ENCODE measurements around the gene ITGA1. TPM values are rescaled to one million over a fixed set of nuclear protein-coding genes. Genes with fewer than 3 reads are reported as not detected.

The ITGA1 gene
- total and polyA plus RNA-seq, 2 of the 13 experiments (the other 11 are each of a cell fraction or from before 2014, with no cell fraction given): 23.1 to 28.6 TPM

DNA sequence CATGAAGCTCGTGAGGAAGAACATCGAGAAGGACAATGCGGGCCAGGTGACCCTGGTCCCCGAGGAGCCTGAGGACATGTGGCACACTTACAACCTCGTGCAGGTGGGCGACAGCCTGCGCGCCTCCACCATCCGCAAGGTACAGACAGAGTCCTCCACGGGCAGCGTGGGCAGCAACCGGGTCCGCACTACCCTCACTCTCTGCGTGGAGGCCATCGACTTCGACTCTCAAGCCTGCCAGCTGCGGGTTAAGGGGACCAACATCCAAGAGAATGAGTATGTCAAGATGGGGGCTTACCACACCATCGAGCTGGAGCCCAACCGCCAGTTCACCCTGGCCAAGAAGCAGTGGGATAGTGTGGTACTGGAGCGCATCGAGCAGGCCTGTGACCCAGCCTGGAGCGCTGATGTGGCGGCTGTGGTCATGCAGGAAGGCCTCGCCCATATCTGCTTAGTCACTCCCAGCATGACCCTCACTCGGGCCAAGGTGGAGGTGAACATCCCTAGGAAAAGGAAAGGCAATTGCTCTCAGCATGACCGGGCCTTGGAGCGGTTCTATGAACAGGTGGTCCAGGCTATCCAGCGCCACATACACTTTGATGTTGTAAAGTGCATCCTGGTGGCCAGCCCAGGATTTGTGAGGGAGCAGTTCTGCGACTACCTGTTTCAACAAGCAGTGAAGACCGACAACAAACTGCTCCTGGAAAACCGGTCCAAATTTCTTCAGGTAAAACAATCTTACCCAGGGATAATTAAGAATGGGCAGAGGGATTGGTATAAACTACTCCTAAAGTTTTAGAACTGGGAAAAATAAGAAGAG is 12.9 kb downstream of the ITGA1 start (continued):
- TF ChIP-seq, protein P1, sequence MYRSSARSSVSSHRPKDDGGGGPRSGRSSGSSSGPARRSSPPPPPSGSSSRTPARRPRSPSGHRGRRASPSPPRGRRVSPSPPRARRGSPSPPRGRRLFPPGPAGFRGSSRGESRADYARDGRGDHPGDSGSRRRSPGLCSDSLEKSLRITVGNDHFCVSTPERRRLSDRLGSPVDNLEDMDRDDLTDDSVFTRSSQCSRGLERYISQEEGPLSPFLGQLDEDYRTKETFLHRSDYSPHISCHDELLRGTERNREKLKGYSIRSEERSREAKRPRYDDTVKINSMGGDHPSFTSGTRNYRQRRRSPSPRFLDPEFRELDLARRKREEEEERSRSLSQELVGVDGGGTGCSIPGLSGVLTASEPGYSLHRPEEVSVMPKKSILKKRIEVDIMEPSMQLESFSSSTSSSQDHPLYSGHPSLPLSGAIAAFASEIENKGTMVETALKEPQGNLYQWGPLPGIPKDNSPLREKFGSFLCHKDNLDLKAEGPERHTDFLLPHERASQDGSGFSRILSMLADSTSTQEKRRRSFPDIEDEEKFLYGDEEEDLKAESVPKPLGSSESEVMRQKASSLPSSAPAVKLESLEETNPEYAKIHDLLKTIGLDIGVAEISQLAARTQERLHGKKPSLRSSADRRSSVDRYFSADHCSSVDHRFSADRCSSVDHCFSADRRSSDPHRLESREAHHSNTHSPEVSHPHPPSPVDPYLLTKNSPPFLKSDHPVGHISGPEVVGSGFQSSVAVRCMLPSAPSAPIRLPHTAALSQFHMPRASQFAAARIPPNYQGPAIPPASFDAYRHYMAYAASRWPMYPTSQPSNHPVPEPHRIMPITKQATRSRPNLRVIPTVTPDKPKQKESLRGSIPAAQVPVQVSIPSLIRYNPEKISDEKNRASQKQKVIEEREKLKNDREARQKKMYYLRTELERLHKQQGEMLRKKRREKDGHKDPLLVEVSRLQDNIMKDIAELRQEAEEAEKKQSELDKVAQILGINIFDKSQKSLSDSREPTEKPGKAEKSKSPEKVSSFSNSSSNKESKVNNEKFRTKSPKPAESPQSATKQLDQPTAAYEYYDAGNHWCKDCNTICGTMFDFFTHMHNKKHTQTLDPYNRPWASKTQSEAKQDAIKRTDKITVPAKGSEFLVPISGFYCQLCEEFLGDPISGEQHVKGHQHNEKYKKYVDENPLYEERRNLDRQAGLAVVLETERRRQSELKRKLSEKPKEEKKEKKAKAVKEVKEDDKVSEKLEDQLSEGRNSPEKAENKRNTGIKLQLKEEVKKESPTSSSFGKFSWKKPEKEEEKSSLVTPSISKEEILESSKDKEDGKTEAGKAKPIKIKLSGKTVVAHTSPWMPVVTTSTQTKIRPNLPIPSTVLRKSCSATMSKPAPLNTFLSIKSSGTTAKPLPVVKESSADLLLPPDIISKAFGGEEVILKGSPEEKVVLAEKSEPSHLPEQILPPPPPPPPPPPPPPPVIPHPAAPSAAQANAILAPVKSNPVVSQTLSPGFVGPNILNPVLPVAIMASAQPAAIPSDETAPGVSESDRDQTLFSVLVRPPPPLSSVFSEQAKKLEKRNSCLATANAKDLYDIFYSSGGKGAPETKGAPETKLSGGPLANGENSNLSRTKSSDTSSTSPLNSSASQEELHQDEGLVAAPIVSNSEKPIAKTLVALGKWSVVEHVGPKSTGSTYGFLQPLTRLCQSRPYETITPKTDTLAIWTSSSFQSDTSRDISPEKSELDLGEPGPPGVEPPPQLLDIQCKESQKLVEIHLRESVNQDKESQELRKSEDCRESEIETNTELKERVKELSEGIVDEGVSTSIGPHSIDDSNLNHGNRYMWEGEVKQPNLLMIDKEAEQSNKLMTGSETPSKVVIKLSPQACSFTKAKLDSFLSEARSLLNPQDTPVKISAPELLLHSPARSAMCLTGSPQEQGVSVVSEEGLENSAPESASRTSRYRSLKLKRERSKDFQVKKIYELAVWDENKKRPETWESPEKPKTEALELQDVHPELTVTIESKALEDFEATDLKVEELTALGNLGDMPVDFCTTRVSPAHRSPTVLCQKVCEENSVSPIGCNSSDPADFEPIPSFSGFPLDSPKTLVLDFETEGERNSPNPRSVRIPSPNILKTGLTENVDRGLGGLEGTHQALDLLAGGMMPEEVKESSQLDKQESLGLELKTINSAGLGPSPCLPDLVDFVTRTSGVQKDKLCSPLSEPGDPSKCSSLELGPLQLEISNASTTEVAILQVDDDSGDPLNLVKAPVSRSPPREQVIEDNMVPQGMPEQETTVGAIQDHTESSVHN (CRISPR knock-in tag; IDR thresholded peaks at IDR 0.05): no peak
- TF ChIP-seq BCL3 (CRISPR knock-in tag; IDR thresholded peaks at IDR 0.05) (0 out of 2 replicates have a peak, but pooled peaks have one; percentile 33), PRDM15 (CRISPR knock-in tag; IDR thresholded peaks at IDR 0.05) (peak; percentile 44; the same call in 1 of the 2 replicates), ADNP (CRISPR knock-in tag; IDR thresholded peaks at IDR 0.05) (no peak), MAX (IDR thresholded peaks at IDR 0.05) (peak; percentile 58), HNF4G (IDR thresholded peaks at IDR 0.05; ENCODE audit: borderline replicate concordance, low read depth, low read length) (no peak), HNF4G (CRISPR knock-in tag; IDR thresholded peaks at IDR 0.05; ENCODE audit: borderline replicate concordance, low read depth) (peak; percentile 19; the same call in 1 of the 2 replicates), ZNF589 (CRISPR knock-in tag; conservative IDR thresholded peaks at IDR 0.05) (peak; percentile 27; the same call in 1 of the 2 replicates), ZFY (CRISPR knock-in tag; IDR thresholded peaks at IDR 0.05) (peak; percentile 88), TBL1XR1 (IDR thresholded peaks at IDR 0.05; ENCODE audit: borderline replicate concordance, low read length, partially characterized antibody) (no peak)

Measured in HepG2 (cell line).